Body of pancreas (tissue), 4 donors: ENCODE data around the gene APLP2. TPM values are rescaled to one million over a fixed set of nuclear protein-coding genes. Genes with fewer than 3 reads are reported as not detected.

Experiments used
- ATAC-seq: fragments of 150-250 bp; one replicate; pipeline ENCODE4 v1.9.1; 2016
- DNase-seq, 4 donors: peaks; one replicate each; pipeline ENCODE4 v3.0.0-alpha.2; 2019
- H3K27ac ChIP-seq, 4 donors: fragments of 200-600 bp; sonication (generic); 1 replicate in 3 of 4; 2 replicates in 1 of 4; pipeline versions ENCODE4 v1.5.1 to v1.6.1; 2016 to 2019; ENCODE audit warnings: mild to moderate bottlenecking in 1 of 4, mixed read lengths in 1 of 4, moderate library complexity in 1 of 4
- H3K27me3 ChIP-seq, 2 donors: fragments of 200-600 bp; sonication (generic); one replicate each; pipeline ENCODE4 v1.6.0; 2016; ENCODE audit warnings: mild to moderate bottlenecking in 1 of 2
- H3K36me3 ChIP-seq, 2 donors: fragments of 200-600 bp; sonication (generic); replicated peaks in 1 of 2; 2 replicates each; pipeline ENCODE4 v1.5.1; 2016; ENCODE audit warnings: low read depth in 2 of 2; ENCODE audit not compliant: insufficient read depth in 1 of 2
- H3K4me1 ChIP-seq: fragments of 200-600 bp; sonication (generic); one replicate; pipeline ENCODE4 v1.6.0; 2016
- H3K4me3 ChIP-seq, 2 donors: fragments of 200-600 bp; sonication (generic); 1 replicate in 1 of 2; 2 replicates in 1 of 2; pipeline ENCODE4 v1.5.1; 2016 to 2019
- H3K9me3 ChIP-seq, 3 donors: fragments of 200-600 bp; sonication (generic); 1 replicate in 2 of 3; 2 replicates in 1 of 3; pipeline ENCODE4 v1.5.1; 2016
- POLR2A ChIP-seq, 3 donors: fragments of 450-650 bp; IDR thresholded peaks; one replicate each; pipeline ENCODE4 v1.6.1; 2016; ENCODE audit warnings: antibody characterized with exemption in 3 of 3, mild to moderate bottlenecking in 2 of 3
- WGBS, 2 donors: methylation state at CpG; one replicate each; pipeline ENCODE4 v1.1.5; 2017; 5-methylcytosine and 5-hydroxymethylcytosine counted together
- intact Hi-C: fragments of 100-400 bp; cut with DNase I; formaldehyde crosslinking; loops from one replicate; pipeline ENCODE4 v1.15.1; 2023
- total RNA-seq, 2 donors: library from RNA; depleted of rRNA; stranded (reverse); fragments of >200 nt; gene quantifications; one replicate each; pipeline ENCODE4 v1.1.0, GENCODE V29; 2016
- TF ChIP-seq, protein P1 (sequence below), 7 experiments: fragments of 450-650 bp in 4 of 7; fragments of 200-600 bp in 3 of 7; sonication (generic) in 3 of 7; IDR thresholded peaks; one replicate each; pipeline ENCODE4 v1.5.1; 2016 to 2019; ENCODE audit warnings: antibody characterized with exemption in 7 of 7

APLP2 gene
- total RNA-seq, 2 donors from 2014 or later = 157 to 177 TPM

DNA sequence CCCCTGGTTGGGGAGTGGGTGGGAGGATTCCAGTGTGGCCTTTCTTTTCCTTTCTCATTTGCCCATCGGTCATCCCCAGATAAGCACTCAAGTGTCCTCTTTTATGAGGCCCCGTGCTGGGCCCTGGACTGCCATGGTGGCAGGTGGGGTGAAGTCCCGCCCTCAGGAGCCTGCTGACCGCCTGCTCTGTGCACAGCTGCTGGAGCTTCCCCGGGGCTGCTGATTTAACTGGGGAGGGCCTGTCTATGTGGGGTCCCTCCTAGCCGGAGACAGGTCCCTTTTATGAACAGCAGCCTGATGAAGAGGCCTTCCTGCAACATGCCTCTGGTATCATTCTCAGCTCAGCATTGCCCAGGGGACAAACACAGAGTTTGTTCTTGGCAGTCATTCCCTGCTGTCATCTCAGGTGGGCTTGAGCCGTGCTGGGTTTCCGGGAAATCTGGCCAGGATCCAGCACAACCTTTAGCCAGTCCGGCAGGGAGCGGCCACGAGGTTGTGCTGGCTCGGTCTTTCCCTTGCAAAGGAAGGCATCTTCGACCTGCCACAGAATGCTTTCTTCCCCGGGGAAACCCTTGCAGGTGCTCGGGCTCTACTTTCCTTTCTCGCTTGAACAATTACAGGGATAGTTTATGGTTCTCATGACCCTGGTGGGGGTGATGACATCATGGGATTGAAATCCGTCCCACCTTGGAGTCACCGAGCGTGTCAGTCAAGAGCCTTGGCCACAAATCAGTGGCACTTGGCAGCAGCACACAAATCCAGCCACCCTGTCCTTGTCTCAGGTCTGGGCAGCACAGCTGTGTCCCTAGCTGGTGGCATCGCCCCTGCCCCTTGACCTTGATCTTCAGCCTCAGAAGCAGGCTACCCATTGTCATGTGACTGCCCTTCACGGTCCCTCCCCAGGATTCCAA lies 110.0 kb downstream of the APLP2 start:
- Histone ChIP-seq H3K27me3 (no peaks in the 10 kb centered on the region), H3K27ac (peak overlapping the region; percentile 46 to 89 (median 84)), H3K9me3 (no peaks in the 10 kb centered on the region), H3K36me3 (no peaks in the 10 kb centered on the region), H3K4me3 (no peak overlapping the region), H3K4me1 (peaks cover 72% of the 10 kb centered on the region)
- TF ChIP-seq POLR2A (IDR thresholded peaks at IDR 0.05) = peak in 1 of 3 donors; percentile 26
- TF ChIP-seq, protein P1, sequence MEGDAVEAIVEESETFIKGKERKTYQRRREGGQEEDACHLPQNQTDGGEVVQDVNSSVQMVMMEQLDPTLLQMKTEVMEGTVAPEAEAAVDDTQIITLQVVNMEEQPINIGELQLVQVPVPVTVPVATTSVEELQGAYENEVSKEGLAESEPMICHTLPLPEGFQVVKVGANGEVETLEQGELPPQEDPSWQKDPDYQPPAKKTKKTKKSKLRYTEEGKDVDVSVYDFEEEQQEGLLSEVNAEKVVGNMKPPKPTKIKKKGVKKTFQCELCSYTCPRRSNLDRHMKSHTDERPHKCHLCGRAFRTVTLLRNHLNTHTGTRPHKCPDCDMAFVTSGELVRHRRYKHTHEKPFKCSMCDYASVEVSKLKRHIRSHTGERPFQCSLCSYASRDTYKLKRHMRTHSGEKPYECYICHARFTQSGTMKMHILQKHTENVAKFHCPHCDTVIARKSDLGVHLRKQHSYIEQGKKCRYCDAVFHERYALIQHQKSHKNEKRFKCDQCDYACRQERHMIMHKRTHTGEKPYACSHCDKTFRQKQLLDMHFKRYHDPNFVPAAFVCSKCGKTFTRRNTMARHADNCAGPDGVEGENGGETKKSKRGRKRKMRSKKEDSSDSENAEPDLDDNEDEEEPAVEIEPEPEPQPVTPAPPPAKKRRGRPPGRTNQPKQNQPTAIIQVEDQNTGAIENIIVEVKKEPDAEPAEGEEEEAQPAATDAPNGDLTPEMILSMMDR (IDR thresholded peaks at IDR 0.05) = no peak
- WGBS, 2 donors = 37 to 39% methylated on average over 9 to 21 of the region's 21 CpGs
- intact Hi-C loops = no loop called here
- DNase-seq (peak; percentile 64 to 75 (median 72)), ATAC-seq (peak; percentile 57)

DNA sequence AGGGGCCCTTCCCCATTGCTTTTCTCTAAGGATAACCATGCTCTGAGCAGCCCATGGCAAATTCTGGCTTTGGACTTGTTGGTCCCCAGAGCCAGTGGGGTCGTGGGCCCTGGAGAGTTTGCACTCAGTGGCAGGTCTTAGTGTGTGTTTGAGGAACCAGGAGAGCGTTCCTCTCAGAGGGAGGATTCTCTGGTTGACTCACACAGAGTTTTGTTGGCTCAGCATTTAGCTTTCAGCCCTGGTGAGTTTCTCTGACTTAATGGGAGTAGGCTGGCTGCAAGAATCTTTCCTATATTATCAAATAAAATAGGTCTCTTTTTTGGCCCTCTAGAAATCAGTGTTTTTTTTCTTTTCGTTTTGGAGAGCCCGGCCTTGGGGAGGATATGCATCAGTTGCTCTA lies 110.8 kb downstream of the APLP2 start:
- DNase-seq = peak in 1 of 4 donors; percentile 53
- Histone ChIP-seq H3K36me3 (no peaks in the 10 kb centered on the region), H3K4me3 (no peak overlapping the region), H3K9me3 (no peaks in the 10 kb centered on the region), H3K4me1 (peaks cover 72% of the 10 kb centered on the region), H3K27ac (peak overlapping the region; percentile 46 to 89 (median 84)), H3K27me3 (no peaks in the 10 kb centered on the region)
- ATAC-seq = no peak
- intact Hi-C loops = no loop called here
- TF ChIP-seq, protein P1 (IDR thresholded peaks at IDR 0.05) = no peak
- no peak for TF ChIP-seq POLR2A (IDR thresholded peaks at IDR 0.05)
- 36 to 40% methylated on average over 4 of the region's 4 CpGs for WGBS, 2 donors

DNA sequence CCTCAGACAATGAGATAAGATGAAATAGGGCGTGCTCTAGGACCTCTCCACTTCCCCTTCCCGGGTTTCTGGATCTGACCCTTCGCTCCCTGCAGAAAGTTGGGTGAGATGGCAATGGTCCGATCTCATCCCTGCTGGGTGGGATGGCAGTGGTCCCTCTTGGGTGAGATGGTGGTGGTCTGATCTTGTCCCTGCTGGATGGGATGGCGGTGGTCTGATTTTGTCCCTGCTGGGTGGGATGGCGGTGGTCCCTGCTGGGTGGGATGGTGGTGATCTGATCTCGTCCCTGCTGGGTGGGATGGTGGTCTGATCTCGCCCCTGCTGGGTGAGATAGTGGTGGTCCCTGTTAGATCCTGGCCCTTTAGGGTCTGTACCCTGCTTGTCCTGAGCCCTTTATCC lies 111.2 kb downstream of the APLP2 start:
- no peak for TF ChIP-seq POLR2A (IDR thresholded peaks at IDR 0.05)
- TF ChIP-seq, protein P1 (IDR thresholded peaks at IDR 0.05) = no peak
- ATAC-seq (no peak), DNase-seq (no peak)
- Histone ChIP-seq H3K9me3 (no peaks in the 10 kb centered on the region), H3K27me3 (no peaks in the 10 kb centered on the region), H3K4me1 (peaks cover 72% of the 10 kb centered on the region), H3K36me3 (no peaks in the 10 kb centered on the region), H3K27ac (peak overlapping the region; percentile 72 to 89 (median 84)), H3K4me3 (no peak overlapping the region)
- WGBS, 2 donors = 63 to 70% methylated on average over 4 to 7 of the region's 8 CpGs
- intact Hi-C loops = no loop called here

DNA sequence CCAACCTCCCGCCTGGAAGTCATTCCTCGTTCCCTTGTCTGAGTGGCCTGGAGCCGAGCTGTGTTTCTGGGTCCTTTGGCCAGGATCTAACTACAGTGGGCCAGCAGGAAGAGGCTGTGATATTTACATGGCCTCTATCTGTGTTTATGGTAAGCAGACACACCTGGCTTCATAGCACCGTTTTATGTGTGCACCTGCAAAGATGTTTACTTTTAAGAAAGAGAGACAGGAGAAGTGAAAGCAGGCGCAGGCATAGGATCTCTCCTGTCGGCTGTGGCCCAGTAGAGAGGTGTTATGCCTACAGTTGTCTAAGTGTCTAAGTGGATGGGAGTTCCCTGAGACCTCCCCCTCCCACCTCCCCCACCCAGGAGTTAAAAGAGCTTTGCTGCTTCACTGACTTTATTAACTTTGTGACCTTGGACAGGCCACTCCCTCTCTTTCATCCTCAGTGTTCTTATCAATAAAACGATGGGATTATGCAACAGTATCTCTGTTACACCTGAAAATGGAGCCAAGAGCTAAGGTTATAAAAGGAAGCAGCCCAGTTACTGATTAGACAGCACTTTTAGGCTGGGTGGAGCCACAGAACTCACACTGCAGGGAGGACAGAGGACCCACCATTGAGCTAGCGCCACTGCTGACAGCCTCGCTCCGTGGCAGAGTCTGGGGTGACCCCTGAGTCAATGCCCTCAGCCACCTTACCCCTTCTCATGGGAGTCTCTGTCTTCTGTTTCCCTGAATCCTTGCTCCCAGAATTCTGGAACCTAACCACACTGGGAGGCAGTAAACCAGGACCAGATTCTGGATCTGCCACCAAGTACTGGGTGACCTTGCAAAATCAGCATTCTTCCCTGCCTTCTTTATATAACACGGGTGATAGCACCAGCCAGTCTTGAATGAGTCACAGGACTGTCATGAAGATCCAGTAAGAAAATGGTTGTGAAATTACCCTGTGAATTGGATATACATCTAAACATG lies 111.9 kb downstream of the APLP2 start:
- Histone ChIP-seq H3K27me3 (no peaks in the 10 kb centered on the region), H3K4me3 (no peak overlapping the region), H3K27ac (peak overlapping the region; percentile 72 to 89 (median 84)), H3K4me1 (peaks cover 72% of the 10 kb centered on the region), H3K9me3 (no peaks in the 10 kb centered on the region), H3K36me3 (no peaks in the 10 kb centered on the region)
- DNase-seq (peak; percentile 61 to 85 (median 69)), ATAC-seq (peak; percentile 86)
- 6 to 12% methylated on average over 11 of the region's 11 CpGs for WGBS, 2 donors
- TF ChIP-seq, protein P1 (IDR thresholded peaks at IDR 0.05) = no peak
- peak in 2 of 3 donors; percentile 35 to 39 for TF ChIP-seq POLR2A (IDR thresholded peaks at IDR 0.05)
- intact Hi-C loops = no loop called here
